Tibial nerve (tissue), 4 donors: ENCODE results near the gene TAF5L. TPM values are rescaled to one million over a fixed set of nuclear protein-coding genes. Genes with fewer than 3 reads are reported as not detected.

ENCODE experiments used
- DNase-seq, 2 donors: peaks; one replicate each; pipeline ENCODE4 v3.0.0-alpha.2; 2019; ENCODE audit warnings: low spot score in 2 of 2
- H3K27ac ChIP-seq, 4 donors: fragments of 200-600 bp; sonication (generic) in 3 of 4; one replicate each; pipeline ENCODE4 v1.5.1; 2017 to 2019; ENCODE audit warnings: mild to moderate bottlenecking in 1 of 4
- H3K27me3 ChIP-seq, 2 donors: fragments of 200-600 bp; sonication (generic) in 1 of 2; one replicate each; pipeline versions ENCODE4 v1.5.1 to v1.6.0; 2017 to 2019
- H3K36me3 ChIP-seq, 3 donors: fragments of 200-600 bp; sonication (generic); one replicate each; pipeline ENCODE4 v1.5.1; 2018 to 2019
- H3K4me1 ChIP-seq, 4 donors: fragments of 200-600 bp; sonication (generic) in 3 of 4; one replicate each; pipeline ENCODE4 v1.5.1; 2017 to 2019
- H3K4me3 ChIP-seq, 4 donors: fragments of 200-600 bp; sonication (generic) in 3 of 4; one replicate each; pipeline ENCODE4 v1.5.1; 2017 to 2019; ENCODE audit warnings: mild to moderate bottlenecking in 1 of 4, moderate library complexity in 1 of 4
- H3K9me3 ChIP-seq, 4 donors: fragments of 200-600 bp; sonication (generic) in 3 of 4; one replicate each; pipeline ENCODE4 v1.5.1; 2017 to 2019
- CTCF ChIP-seq, 5 experiments: fragments of 200-600 bp in 3 of 5; fragments of 450-650 bp in 2 of 5; sonication (generic) in 3 of 5; IDR thresholded peaks; one replicate each; pipeline ENCODE4 v1.5.1; 2016 to 2019; ENCODE audit warnings: antibody characterized with exemption in 5 of 5, mild to moderate bottlenecking in 3 of 5, moderate library complexity in 2 of 5
- EP300 ChIP-seq, 2 donors: sonication (generic); formaldehyde crosslinking; IDR thresholded peaks; one replicate each; pipeline ENCODE4 v1.6.1; 2017; ENCODE audit warnings: antibody characterized with exemption in 2 of 2, mild to moderate bottlenecking in 1 of 2
- POLR2A ChIP-seq, 2 donors: fragments of 450-650 bp; IDR thresholded peaks; one replicate each; pipeline ENCODE4 v1.6.1; 2017; ENCODE audit warnings: antibody characterized with exemption in 2 of 2, mild to moderate bottlenecking in 2 of 2, moderate library complexity in 2 of 2
- WGBS, 2 donors: methylation state at CpG; one replicate each; pipeline ENCODE4 v1.1.5; 2018; 5-methylcytosine and 5-hydroxymethylcytosine counted together
- total RNA-seq, 4 donors: library from RNA; depleted of rRNA; stranded (reverse); fragments of >200 nt; gene quantifications; one replicate each; pipeline ENCODE4 v1.1.0, GENCODE V29; 2016

The TAF5L gene
- total RNA-seq, 4 donors from 2014 or later: 7.1 to 18.6 (median 8.6) TPM

GRCh38 chr1:229642376-229642775, 16.5 kb upstream of the TAF5L start:
- Histone ChIP-seq H3K4me1 (peaks cover 0 to 5% (median 0%) of the 10 kb centered on the region in 4 donors), H3K9me3 (no peaks in the 10 kb centered on the region), H3K27me3 (no peaks in the 10 kb centered on the region), H3K27ac (no peak overlapping the region), H3K4me3 (no peak overlapping the region), H3K36me3 (peaks cover 0 to 80% (median 0%) of the 10 kb centered on the region in 3 donors)
- no peak for DNase-seq
- TF ChIP-seq CTCF (IDR thresholded peaks at IDR 0.05) (no peak), POLR2A (IDR thresholded peaks at IDR 0.05) (no peak), EP300 (IDR thresholded peaks at IDR 0.05) (no peak)
- 71 to 76% methylated on average over 5 of the region's 5 CpGs for WGBS, 2 donors

- no peak overlapping the region for H3K27ac ChIP-seq
- 94 to 100% methylated on average over 3 of the region's 3 CpGs for WGBS, 2 donors
- no peaks in the 10 kb centered on the region for H3K27me3 ChIP-seq
- peaks cover 0 to 80% (median 0%) of the 10 kb centered on the region in 3 donors for H3K36me3 ChIP-seq
- DNase-seq: no peak
- peaks cover 0 to 5% (median 0%) of the 10 kb centered on the region in 4 donors for H3K4me1 ChIP-seq
- no peaks in the 10 kb centered on the region for H3K9me3 ChIP-seq
- H3K4me3 ChIP-seq: no peak overlapping the region
- TF ChIP-seq POLR2A (IDR thresholded peaks at IDR 0.05) (no peak), EP300 (IDR thresholded peaks at IDR 0.05) (no peak), CTCF (IDR thresholded peaks at IDR 0.05) (no peak)
Observed at GRCh38 chr1:229641306-229641705, 15.4 kb upstream of the TAF5L start.

GRCh38 chr1:229640455-229640854, 14.5 kb upstream of the TAF5L start:
- 80 to 83% methylated on average over 12 of the region's 12 CpGs for WGBS, 2 donors
- Histone ChIP-seq H3K27ac (no peak overlapping the region), H3K4me3 (no peak overlapping the region), H3K27me3 (no peaks in the 10 kb centered on the region), H3K9me3 (no peaks in the 10 kb centered on the region), H3K4me1 (peaks cover 0 to 3% (median 0%) of the 10 kb centered on the region in 4 donors), H3K36me3 (peaks cover 4 to 80% (median 5%) of the 10 kb centered on the region in 3 donors)
- no peak for DNase-seq
- TF ChIP-seq EP300 (IDR thresholded peaks at IDR 0.05) (no peak), POLR2A (IDR thresholded peaks at IDR 0.05) (no peak), CTCF (IDR thresholded peaks at IDR 0.05) (no peak)

- WGBS, 2 donors: 95% methylated on average over 12 of the region's 12 CpGs
- Histone ChIP-seq H3K4me3 (no peak overlapping the region), H3K36me3 (peaks cover 5 to 72% (median 12%) of the 10 kb centered on the region in 3 donors), H3K27ac (no peak overlapping the region), H3K27me3 (no peaks in the 10 kb centered on the region), H3K9me3 (no peaks in the 10 kb centered on the region), H3K4me1 (no peaks in the 10 kb centered on the region)
- no peak for DNase-seq
- no peak for TF ChIP-seq POLR2A (IDR thresholded peaks at IDR 0.05)
- TF ChIP-seq EP300 (IDR thresholded peaks at IDR 0.05): no peak
- no peak for TF ChIP-seq CTCF (IDR thresholded peaks at IDR 0.05)
Observed at GRCh38 chr1:229637746-229638145, 11.8 kb upstream of the TAF5L start.

- no peak for TF ChIP-seq CTCF (IDR thresholded peaks at IDR 0.05)
- TF ChIP-seq POLR2A (IDR thresholded peaks at IDR 0.05): no peak
- no peak for TF ChIP-seq EP300 (IDR thresholded peaks at IDR 0.05)
- H3K36me3 ChIP-seq: peaks cover 5 to 61% (median 12%) of the 10 kb centered on the region in 3 donors
- H3K4me1 ChIP-seq: no peaks in the 10 kb centered on the region
- H3K27ac ChIP-seq: no peak overlapping the region
- no peaks in the 10 kb centered on the region for H3K9me3 ChIP-seq
- no peaks in the 10 kb centered on the region for H3K27me3 ChIP-seq
- H3K4me3 ChIP-seq: no peak overlapping the region
- DNase-seq: no peak
- 92 to 94% methylated on average over 5 to 9 of the region's 9 CpGs for WGBS, 2 donors
Observed at GRCh38 chr1:229636042-229636441, 10.1 kb upstream of the TAF5L start.
